Activated naive CD4-positive, alpha-beta T cell treated with anti-CD3 and anti-CD28 coated beads, Interleukin-2, amount 50 U/mL, for 72 hours (primary cell): ENCODE measurements around the gene NTNG2. TPM values are rescaled to one million over a fixed set of nuclear protein-coding genes. Genes with fewer than 3 reads are reported as not detected.

ENCODE experiments used
- ATAC-seq, 2 donors: fragments of 150-1000 bp; cut with Tn5 transposase; 2 replicates each; pipeline ENCODE4 v1.10.0; 2021; ENCODE audit warnings: mild to moderate bottlenecking in 2 of 2, moderate library complexity in 2 of 2
- DNase-seq, 2 donors: peaks; one replicate each; pipeline ENCODE4 v3.0.0; 2021 to 2022; ENCODE audit warnings: low spot score in 2 of 2
- H3K27ac Mint-ChIP-seq, 2 donors: one replicate each; pipeline ENCODE4 v1.8.0; 2022; ENCODE audit warnings: mild to moderate bottlenecking in 2 of 2, mixed read lengths in 2 of 2
- H3K36me3 Mint-ChIP-seq, 2 donors: one replicate each; pipeline ENCODE4 v1.8.0; 2022; ENCODE audit warnings: mixed read lengths in 2 of 2
- H3K9me3 Mint-ChIP-seq, 2 donors: one replicate each; pipeline ENCODE4 v1.8.0; 2022; ENCODE audit warnings: mixed read lengths in 2 of 2
- total RNA-seq, 2 donors: library from RNA; stranded (reverse); gene quantifications; one replicate each; pipeline ENCODE4 v1.2.3, GENCODE V29; 2022

NTNG2 gene
- total RNA-seq, 2 donors from 2014 or later = 2.2 to 2.4 TPM

DNA sequence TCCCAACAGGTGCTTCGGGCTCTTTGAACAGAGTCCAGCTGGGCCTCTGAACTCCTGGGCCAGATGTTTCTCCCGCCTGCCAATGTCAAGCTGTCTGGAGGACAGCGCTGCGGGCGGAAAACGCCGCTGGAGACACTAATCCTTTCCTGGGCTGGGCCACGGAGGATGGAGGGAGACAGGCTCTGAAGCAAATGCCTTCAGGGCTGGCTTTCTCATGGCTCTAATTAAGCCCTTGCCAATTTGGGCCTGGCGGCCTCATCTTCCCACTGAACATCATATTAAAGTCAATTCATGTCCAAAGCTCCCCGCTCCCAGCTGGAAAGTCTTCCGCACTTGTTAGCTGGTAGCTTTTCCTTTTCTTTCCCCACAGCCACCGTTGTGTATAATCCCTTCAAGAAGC is 72.7 kb downstream of the NTNG2 start:
- DNase-seq = no peak
- H3K27ac Mint-ChIP-seq = peak overlapping the region in 1 of 2 donors; percentile 44
- H3K9me3 Mint-ChIP-seq = no peaks in the 10 kb centered on the region
- H3K36me3 Mint-ChIP-seq = no peaks in the 10 kb centered on the region
- ATAC-seq = no peak

DNA sequence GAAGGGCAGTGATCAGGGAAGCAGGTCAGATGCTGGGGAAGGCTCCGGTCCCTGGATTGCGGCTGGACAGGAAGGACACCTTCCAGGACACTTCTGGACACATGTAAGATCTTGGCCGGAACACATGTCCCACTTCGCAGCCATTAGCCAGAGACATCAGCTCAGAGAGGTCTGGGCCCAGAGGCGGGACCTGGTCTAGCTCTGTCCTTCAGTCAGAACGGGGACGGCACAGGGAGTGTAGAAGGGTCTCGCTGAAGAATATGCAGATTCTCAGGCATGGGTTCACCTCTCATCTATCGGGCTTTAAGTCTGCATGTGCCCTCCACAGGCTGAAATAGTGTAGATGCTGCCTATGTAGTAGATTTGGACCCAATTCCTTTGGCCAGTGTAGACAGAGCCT is 73.3 kb downstream of the NTNG2 start:
- ATAC-seq = no peak
- no peaks in the 10 kb centered on the region for H3K9me3 Mint-ChIP-seq
- H3K36me3 Mint-ChIP-seq = no peaks in the 10 kb centered on the region
- DNase-seq = no peak
- H3K27ac Mint-ChIP-seq = no peak overlapping the region

DNA sequence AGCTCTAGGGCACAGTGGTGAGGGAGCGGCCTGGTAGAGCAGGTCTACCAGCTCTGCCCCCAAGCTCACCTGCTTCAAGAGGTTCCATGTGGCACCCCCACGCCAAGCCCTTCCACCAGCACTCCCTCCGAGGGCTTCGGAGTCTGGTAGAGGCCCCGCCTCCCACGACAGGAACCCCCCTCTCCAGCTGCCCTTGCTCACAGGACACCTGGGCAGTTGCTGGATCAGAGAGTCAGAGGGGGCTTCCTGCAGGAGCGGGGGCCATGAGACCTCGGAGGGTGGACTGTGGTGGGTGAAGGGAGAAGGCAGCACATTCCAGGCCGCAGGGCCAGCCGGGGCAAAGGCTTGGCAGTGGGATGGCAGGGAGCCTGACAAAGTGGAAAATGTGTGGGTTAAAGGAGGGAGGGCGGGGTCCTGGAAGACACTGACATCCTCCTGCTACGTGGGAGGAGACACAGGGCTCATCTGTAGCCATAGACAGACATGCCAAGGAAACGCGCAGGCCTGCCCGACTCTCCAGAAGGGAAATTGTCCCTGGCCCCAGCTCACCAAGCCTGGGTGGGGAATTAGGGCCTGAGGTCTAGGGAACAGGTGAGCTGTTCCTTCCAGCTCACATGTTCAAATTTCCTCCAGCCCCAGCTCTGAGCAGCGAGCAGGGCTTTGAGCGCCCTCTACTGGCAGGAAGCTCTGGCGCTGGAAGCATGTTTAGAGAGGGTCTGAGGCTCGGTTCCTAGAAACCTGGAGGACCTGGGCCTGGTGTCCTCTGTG is 74.2 kb downstream of the NTNG2 start:
- Mint-ChIP-seq H3K36me3 (no peaks in the 10 kb centered on the region), H3K27ac (no peak overlapping the region), H3K9me3 (no peaks in the 10 kb centered on the region)
- DNase-seq = peak in 1 of 2 donors; percentile 88
- peak in 1 of 2 donors; percentile 17 for ATAC-seq

DNA sequence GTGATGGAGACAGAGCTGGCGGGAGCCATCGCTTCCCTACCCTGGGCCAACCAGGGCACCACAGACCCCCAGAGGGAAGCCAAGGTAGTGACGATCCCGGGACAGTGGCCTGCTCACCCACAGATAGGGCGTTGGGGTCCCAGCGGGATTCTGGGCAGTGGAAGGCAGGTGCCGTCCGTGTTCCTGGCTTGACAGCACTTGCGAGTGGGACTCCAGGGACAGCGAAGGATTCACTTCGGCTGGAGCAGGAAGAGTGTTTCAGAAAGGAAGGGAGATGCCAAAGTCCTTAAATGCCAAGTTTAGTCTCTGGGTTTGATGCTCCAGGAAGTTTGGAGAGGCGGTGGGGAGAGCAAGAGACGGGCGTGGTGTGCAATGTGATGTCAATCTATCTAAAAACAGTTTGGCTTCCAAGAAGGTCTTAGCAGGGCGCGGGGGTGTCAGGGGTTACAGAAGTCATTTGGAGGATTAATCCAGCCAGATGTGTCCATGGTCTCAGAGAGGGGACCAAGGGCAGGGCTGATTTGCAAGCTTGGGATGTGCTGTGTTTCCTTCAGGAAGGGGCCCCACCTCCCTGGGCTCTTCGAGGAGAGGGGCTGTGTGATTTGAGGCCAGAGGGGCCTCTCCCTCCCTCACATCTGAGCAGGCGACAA is 74.9 kb downstream of the NTNG2 start:
- Mint-ChIP-seq H3K9me3 (no peaks in the 10 kb centered on the region), H3K27ac (peak overlapping the region in 1 of 2 donors; percentile 70), H3K36me3 (no peaks in the 10 kb centered on the region)
- DNase-seq = no peak
- ATAC-seq = no peak

DNA sequence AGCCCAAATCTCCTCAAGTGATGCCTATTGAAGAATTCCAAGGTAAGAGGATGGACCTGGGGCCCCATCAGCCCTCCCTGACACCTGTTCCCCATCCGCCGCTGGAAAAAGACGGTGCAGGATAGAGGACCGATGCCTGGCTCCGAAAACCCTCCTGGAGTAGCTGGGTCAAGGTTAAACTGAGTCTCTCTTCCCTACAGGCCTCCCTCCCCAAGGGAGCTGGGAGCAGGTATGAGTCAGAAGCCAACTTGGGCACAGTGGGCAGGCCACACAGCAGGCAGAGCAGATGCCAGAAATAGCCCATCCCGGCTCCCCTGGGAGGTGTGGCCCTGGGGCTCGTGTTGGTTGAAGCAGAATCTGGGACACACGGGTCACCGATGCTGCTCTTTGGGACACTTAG is 75.6 kb downstream of the NTNG2 start:
- Mint-ChIP-seq H3K27ac (no peak overlapping the region), H3K36me3 (peaks cover 0 to 4% of the 10 kb centered on the region in 2 donors), H3K9me3 (no peaks in the 10 kb centered on the region)
- DNase-seq (no peak), ATAC-seq (no peak)

DNA sequence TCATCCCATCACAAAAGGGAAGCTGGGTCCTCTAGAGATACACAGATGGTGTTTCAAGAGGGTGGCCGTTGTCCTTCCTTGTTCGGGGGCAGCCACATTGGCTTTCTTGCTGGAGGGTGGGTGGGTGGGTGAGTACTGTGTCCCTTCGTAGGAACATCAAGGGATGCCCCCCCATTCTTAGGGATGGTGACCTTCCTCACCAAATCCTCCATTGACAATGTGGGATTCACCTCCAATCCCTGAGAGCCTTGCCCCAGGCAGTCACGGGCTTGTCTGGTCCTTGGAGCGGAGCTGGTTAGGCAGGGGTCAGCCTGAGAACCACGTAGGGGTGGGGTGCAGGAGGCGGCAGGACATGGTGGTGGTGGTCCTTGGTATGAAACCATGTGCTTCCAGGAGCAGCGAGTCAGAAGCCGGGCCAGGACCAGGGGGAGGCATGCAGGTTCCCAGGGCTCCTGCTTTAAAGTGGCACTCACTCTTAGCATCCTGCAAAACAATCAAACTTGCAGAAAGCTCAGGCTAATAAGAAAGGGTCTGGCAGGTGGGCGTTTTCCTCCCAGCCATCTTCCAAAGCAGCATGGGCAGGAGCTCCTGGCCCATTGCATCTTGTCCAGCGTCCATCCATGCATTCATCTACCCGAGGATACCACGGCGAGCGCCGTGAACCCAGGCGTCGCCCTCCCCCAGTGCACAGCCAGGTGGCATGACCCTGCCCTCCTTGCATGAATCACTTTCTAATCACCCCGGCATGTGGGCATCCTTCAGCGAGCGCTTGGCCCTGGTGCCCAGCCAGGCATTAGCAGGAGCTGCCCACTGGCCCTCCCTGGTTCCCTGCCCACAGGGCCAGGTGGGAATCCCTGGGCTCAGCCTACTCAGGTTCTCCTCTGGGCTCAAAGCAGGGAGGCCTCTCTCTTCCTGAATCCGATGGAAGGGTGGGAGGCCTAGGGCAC is 76.4 kb downstream of the NTNG2 start:
- Mint-ChIP-seq H3K36me3 (peaks cover 0 to 4% of the 10 kb centered on the region in 2 donors), H3K27ac (no peak overlapping the region), H3K9me3 (no peaks in the 10 kb centered on the region)
- no peak for ATAC-seq
- no peak for DNase-seq

DNA sequence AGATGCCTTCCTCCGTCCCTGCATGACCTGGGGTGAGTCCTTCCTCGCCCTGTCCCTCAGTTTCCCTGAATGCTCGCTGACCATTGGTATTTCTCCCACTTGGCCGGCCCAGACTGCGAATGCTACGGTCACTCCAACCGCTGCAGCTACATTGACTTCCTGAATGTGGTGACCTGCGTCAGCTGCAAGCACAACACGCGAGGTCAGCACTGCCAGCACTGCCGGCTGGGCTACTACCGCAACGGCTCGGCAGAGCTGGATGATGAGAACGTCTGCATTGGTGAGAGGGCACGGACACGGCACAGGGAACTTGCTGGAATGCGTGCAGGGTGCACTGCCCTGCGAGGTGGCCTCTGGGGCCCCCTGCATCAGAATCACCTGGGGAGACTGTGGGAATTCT is 77.1 kb downstream of the NTNG2 start:
- DNase-seq (no peak), ATAC-seq (no peak)
- Mint-ChIP-seq H3K9me3 (no peaks in the 10 kb centered on the region), H3K36me3 (peaks cover 0 to 4% of the 10 kb centered on the region in 2 donors), H3K27ac (no peak overlapping the region)

DNA sequence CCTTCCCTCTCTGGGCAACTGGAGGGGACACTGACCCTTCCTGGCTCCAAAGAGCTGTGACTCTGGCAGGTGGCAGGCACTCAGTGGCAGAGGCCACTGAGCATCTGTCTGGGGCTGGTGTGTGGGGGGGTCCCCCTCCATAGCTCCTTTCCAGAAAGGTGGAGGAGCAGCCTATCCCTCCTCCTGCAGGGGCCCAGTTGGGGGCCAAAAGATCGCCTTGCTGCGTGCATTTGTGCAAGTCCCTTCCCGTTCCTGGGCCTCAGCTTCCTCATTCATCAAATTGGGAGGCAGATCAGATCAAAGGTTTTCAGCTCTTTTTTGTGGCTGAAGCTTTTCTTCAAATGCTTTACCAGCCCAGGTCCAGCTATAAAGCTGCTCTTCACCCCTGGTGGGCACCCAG is 77.7 kb downstream of the NTNG2 start:
- no peak for DNase-seq
- Mint-ChIP-seq H3K36me3 (peaks cover 0 to 4% of the 10 kb centered on the region in 2 donors), H3K27ac (no peak overlapping the region), H3K9me3 (no peaks in the 10 kb centered on the region)
- no peak for ATAC-seq

DNA sequence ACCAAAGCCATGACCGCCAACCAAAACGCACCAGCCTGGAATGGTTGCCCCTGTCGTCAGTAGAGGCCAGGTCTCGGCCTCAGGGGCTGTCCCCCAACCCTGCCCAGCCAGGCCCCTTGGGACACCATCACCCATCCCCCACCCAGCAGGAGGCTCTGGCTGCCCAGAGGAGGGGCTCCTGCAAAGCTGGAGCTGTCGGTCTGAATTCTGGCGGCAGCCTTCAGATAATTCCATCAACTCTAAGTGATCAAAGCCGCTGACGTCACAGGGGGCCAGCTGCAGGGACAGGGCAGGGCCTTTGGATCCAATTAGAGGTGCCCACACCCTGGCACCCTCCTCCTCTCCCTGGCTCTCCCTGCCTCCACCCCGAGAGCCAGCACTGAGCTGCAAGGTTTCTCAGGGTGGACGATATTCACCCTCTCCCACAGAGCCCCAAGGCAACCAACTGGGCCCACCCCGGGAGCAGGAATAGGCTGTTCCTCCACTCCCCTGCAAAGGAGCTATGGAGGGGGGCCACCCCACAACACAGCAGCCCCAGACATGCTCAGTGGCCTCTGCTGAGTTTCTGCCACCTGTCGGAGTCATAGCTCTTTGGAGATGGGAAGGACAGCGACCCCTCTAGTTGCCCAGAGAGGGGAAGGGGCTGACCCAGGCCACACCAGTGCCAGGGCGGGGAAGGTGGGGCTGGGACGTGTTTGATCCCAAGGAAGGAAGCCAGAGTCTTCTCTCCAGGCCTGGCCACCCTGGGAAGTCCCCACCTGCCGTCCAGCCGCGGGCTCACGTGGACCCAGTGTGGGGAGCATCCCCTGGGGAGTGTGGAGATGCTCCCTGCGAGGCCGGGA is 78.4 kb downstream of the NTNG2 start:
- no peaks in the 10 kb centered on the region for H3K9me3 Mint-ChIP-seq
- H3K27ac Mint-ChIP-seq = no peak overlapping the region

DNA sequence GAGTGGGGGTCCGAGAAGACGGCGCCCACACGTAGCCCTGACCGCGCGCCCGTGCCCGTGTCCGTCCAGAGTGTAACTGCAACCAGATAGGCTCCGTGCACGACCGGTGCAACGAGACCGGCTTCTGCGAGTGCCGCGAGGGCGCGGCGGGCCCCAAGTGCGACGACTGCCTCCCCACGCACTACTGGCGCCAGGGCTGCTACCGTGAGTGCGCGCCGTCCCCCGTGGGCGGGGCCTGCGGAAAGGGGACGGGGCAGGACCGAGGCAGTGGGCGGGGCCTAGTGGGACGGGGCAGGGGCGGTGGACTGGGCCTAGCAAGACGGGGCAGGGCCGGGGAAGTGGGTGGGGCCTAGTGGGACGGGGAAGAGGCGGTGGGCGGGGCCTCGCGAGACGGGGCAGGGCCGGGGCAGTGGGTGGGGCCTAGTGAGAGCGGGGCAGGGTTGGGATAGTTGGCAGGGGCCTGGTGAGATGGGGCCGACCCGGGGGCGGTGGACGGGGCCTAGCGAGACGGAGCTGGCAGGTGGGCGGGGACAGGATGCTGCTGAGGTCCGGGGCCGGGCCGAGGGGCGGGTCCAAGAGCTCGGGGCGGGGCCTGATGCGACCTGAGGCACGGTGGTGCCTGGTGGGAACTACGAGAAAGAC is 79.1 kb downstream of the NTNG2 start:
- peaks cover 0 to 4% of the 10 kb centered on the region in 2 donors for H3K36me3 Mint-ChIP-seq
- H3K9me3 Mint-ChIP-seq = no peaks in the 10 kb centered on the region
- DNase-seq (peak; percentile 93 to 98), ATAC-seq (peak; percentile 88 to 94)
- H3K27ac Mint-ChIP-seq = peak overlapping the region in 1 of 2 donors; percentile 91

More for the DNA sequence above, 78.4 kb downstream of the NTNG2 start:
- DNase-seq (no peak), ATAC-seq (no peak)
- H3K36me3 Mint-ChIP-seq = peaks cover 0 to 4% of the 10 kb centered on the region in 2 donors

DNA sequence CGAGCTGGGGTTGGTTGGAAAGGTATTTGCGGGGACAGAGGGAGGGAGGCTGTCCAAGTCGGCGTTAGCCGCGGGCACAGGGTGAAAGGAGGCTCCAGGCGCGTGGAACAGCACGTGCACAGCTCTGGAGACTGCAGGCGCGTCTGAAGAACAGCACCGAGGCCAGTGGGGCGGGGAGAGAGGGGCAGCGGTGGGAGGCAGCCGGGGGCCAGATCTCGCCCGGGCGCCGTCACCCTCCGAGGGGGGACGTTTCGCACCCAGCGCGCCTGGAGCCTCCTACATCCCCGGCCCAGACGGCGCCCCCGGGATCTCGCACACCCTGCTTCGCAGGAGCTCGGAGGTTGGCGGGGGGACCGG is 79.6 kb downstream of the NTNG2 start:
- peak overlapping the region in 1 of 2 donors; percentile 91 for H3K27ac Mint-ChIP-seq
- ATAC-seq = no peak
- H3K36me3 Mint-ChIP-seq = peaks cover 0 to 4% of the 10 kb centered on the region in 2 donors

DNA sequence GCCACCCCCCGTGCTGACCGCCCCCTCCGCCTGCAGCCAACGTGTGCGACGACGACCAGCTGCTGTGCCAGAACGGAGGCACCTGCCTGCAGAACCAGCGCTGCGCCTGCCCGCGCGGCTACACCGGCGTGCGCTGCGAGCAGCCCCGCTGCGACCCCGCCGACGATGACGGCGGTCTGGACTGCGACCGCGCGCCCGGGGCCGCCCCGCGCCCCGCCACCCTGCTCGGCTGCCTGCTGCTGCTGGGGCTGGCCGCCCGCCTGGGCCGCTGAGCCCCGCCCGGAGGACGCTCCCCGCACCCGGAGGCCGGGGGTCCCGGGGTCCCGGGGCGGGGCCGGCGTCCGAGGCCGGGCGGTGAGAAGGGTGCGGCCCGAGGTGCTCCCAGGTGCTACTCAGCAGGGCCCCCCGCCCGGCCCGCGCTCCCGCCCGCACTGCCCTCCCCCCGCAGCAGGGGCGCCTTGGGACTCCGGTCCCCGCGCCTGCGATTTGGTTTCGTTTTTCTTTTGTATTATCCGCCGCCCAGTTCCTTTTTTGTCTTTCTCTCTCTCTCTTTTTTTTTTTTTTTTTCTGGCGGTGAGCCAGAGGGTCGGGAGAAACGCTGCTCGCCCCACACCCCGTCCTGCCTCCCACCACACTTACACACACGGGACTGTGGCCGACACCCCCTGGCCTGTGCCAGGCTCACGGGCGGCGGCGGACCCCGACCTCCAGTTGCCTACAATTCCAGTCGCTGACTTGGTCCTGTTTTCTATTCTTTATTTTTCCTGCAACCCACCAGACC is 80.2 kb downstream of the NTNG2 start:
- DNase-seq = no peak
- peak in 1 of 2 donors; percentile 24 for ATAC-seq
- peak overlapping the region; percentile 63 to 90 for H3K27ac Mint-ChIP-seq
- H3K36me3 Mint-ChIP-seq = peaks cover 0 to 4% of the 10 kb centered on the region in 2 donors
- H3K9me3 Mint-ChIP-seq = no peaks in the 10 kb centered on the region

More for the DNA sequence above, 79.6 kb downstream of the NTNG2 start:
- H3K9me3 Mint-ChIP-seq = no peaks in the 10 kb centered on the region
- no peak for DNase-seq

DNA sequence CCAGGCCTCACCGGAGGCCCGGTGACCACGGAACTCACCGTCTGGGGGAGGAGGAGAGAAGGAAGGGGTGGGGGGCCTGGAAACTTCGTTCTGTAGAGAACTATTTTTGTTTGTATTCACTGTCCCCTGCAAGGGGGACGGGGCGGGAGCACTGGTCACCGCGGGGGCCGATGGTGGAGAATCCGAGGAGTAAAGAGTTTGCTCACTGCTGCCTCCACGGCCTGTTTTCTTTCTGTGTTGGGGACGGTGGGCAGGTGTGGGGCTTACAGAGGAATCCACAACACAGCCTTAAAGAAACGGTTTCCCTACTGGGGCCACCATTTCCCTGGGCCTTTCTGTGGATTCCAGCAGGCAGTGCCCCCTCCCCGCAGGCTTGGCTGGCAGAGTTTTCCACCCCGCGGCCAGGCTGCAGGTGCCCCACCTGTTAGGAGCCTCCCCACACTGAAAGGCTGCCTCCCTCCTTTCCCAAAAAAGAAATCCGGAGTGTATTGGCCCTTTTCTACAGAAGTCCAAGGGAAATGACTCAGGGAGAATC is 80.8 kb downstream of the NTNG2 start:
- H3K9me3 Mint-ChIP-seq = no peaks in the 10 kb centered on the region
- DNase-seq (no peak), ATAC-seq (no peak)
- H3K36me3 Mint-ChIP-seq = peaks cover 0 to 4% of the 10 kb centered on the region in 2 donors
- H3K27ac Mint-ChIP-seq = peak overlapping the region; percentile 63 to 90

DNA sequence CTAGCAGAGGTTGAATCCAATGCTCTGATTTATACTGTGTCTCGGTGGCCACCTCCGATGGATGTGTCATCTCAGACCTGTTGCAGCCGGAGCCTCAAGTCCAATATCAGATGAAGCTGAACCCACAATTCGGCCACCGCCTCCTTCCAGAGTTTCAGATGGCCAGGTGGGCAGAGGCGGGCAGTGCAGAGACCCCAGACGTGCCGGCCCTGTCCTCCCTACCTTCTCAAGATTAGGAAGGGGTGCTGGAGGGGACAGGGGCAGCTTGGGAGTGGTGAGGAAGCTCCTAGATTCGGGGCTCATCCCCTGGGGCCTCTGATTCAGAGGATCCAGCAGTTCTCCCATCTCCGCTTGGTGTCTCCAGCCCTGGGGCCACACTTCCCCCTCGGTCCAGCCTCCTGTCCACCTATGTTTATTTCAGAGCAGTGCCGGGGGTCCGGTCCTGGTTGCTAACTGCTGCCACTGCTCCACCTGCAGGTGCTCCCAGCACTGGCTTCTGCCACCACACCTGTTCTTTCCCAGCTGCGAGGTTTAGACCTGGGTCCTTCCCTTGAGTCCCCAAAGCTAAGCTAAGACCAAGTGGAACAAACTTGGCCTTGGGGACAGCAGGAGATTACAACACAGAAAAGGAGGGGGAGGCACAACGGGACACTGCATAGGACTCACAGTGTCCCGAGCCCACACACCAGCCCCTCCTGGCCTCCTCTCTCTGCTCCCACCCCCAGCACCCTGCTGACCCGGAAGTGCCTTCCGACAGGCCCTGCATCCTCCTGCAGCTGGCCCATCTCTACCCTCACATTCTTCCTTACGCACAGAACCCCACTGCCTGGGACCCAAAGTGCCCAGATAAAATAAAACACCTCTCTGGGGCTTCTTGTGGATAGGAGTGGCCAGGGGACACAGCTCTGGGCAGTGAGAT is 81.6 kb downstream of the NTNG2 start:
- ATAC-seq = no peak
- peaks cover 0 to 4% of the 10 kb centered on the region in 2 donors for H3K36me3 Mint-ChIP-seq
- DNase-seq = no peak
- H3K27ac Mint-ChIP-seq = peak overlapping the region in 1 of 2 donors; percentile 63
- no peaks in the 10 kb centered on the region for H3K9me3 Mint-ChIP-seq
